Esophagus squamous epithelium (tissue), 4 donors: Measurements from ENCODE around the gene ARHGEF18.

Experiments
- CTCF ChIP-seq, 6 experiments: fragments of 450-650 bp in 4 of 6; fragments of 200-600 bp in 2 of 6; sonication (generic) in 2 of 6; IDR thresholded peaks; one replicate each; pipeline ENCODE4 v1.5.1; 2016 to 2019; ENCODE audit warnings: antibody characterized with exemption in 6 of 6, mild to moderate bottlenecking in 4 of 6, moderate library complexity in 4 of 6
- POLR2A ChIP-seq, 4 donors: fragments of 450-650 bp; IDR thresholded peaks; one replicate each; pipeline ENCODE4 v1.6.1; 2017; ENCODE audit warnings: antibody characterized with exemption in 4 of 4, mild to moderate bottlenecking in 4 of 4, moderate library complexity in 3 of 4

DNA sequence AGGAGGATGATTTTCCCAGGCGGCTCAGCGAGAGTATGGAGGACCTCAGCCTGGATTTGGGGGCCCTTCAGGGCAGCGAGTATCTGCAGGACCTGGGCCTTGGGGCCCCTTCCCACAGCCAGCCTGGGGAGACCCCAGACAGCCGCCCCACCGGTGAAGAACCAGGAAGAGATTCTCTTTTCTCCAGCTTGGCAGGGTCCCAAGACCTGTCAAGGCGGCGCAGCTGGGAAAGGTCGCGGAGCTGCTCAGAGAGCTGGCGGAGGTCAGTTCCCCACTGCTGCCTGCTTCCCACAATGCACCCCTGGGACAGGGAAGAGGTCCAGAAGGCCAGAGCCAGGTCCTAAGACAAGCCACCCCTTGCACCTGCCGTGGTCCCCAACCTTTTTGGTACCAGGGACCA is 24.1 kb downstream of the ARHGEF18 start:
- TF ChIP-seq POLR2A (IDR thresholded peaks at IDR 0.05) (no peak), CTCF (IDR thresholded peaks at IDR 0.05) (no peak)
